Ovary (tissue), 3 donors: ENCODE measurements around the gene ADAMTS4.

Experiments used
- EP300 ChIP-seq: sonication (generic); formaldehyde crosslinking; IDR thresholded peaks from one replicate; pipeline ENCODE4 v1.6.1; 2017; ENCODE audit warnings: antibody characterized with exemption
- POLR2A ChIP-seq: fragments of 450-650 bp; IDR thresholded peaks from one replicate; pipeline ENCODE4 v1.6.1; 2017; ENCODE audit warnings: antibody characterized with exemption, mild to moderate bottlenecking, moderate library complexity
- TF ChIP-seq, protein P1 (sequence below), 3 donors: fragments of 450-650 bp in 2 of 3; fragments of 200-600 bp in 1 of 3; IDR thresholded peaks; one replicate each; pipeline versions ENCODE4 v1.5.1 to v1.8.0; 2016 to 2022; ENCODE audit warnings: antibody characterized with exemption in 3 of 3, mild to moderate bottlenecking in 1 of 3
- donor health status: DM: no; HTN: no; CAD: no.

DNA sequence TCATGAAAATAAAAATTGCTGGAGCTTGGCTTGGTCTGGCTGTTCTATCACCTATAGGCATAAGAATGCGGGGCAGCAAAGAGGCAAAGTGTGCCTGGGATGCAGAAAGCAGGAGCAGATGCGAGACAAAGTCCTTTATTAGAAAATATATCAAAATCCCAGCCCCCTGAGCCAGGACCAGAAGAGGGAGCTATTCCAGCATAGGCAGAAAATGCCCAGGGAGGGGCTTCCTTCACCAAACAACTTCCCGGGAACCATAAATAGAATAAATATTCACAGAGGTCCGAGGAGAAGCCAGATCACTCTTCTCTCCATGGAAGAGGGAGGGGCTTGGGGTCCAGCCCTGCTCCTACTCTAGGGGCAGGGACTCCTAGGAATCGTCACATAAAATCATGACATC lies 27.7 kb downstream of the ADAMTS4 start:
- TF ChIP-seq, protein P1, sequence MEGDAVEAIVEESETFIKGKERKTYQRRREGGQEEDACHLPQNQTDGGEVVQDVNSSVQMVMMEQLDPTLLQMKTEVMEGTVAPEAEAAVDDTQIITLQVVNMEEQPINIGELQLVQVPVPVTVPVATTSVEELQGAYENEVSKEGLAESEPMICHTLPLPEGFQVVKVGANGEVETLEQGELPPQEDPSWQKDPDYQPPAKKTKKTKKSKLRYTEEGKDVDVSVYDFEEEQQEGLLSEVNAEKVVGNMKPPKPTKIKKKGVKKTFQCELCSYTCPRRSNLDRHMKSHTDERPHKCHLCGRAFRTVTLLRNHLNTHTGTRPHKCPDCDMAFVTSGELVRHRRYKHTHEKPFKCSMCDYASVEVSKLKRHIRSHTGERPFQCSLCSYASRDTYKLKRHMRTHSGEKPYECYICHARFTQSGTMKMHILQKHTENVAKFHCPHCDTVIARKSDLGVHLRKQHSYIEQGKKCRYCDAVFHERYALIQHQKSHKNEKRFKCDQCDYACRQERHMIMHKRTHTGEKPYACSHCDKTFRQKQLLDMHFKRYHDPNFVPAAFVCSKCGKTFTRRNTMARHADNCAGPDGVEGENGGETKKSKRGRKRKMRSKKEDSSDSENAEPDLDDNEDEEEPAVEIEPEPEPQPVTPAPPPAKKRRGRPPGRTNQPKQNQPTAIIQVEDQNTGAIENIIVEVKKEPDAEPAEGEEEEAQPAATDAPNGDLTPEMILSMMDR (IDR thresholded peaks at IDR 0.05): no peak
- TF ChIP-seq POLR2A (no peak), EP300 (no peak)
